Transverse colon (tissue), 4 donors: ENCODE measurements around the gene HPSE.

Experiments used
- EP300 ChIP-seq: sonication (generic); formaldehyde crosslinking; IDR thresholded peaks from one replicate; pipeline ENCODE4 v1.6.1; 2017; ENCODE audit warnings: antibody characterized with exemption, low read depth
- POLR2A ChIP-seq: fragments of 450-650 bp; IDR thresholded peaks from one replicate; pipeline ENCODE4 v1.6.1; 2016; ENCODE audit warnings: antibody characterized with exemption, mild to moderate bottlenecking, moderate library complexity
- POLR2AphosphoS5 ChIP-seq, 3 donors: sonication (generic); formaldehyde crosslinking; IDR thresholded peaks; one replicate each; pipeline ENCODE4 v1.6.1; 2016; ENCODE audit warnings: antibody characterized with exemption in 3 of 3
- TF ChIP-seq, protein P1 (sequence below), 5 experiments: fragments of 200-600 bp in 3 of 5; fragments of 450-650 bp in 2 of 5; sonication (generic) in 3 of 5; IDR thresholded peaks; 1 replicate in 2 of 5; 2 replicates in 3 of 5; pipeline ENCODE4 v1.5.1; 2016 to 2017; ENCODE audit warnings: antibody characterized with exemption in 5 of 5, inconsistent platforms in 3 of 5, mild to moderate bottlenecking in 2 of 5, moderate library complexity in 1 of 5

DNA sequence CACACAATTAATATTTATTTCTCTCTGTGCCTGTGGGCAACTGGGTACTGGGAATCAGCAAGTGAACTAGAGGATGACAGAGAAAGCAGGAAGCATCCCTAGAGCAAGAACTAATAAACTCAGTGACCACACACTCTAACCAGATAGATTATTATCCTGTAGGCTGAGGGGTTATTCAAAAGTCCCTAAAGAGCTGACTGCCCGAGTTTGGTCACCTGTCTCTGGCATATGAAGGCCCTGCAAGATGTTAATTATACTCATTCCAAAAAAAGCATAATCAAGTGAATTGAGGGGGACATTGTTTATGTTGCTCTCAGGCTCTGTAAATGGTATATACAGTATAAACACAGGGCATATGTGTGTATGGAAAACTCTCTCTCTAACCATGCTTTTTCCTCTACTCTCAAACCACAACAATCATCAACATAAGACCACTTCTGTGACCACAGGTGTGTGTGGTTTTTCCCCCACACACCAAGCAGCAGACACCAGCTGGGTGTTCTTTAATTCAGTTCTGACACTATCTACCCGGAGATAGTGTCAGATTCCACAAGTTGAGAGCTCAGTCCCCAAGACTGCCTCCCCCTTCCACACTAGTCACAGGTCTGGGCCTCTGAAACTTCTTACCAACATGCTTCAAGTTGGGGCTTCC, 6.2 kb upstream of the HPSE start:
- TF ChIP-seq POLR2A (no peak), POLR2AphosphoS5 (IDR thresholded peaks at IDR 0.05) (no peak), EP300 (no peak)
- TF ChIP-seq, protein P1, sequence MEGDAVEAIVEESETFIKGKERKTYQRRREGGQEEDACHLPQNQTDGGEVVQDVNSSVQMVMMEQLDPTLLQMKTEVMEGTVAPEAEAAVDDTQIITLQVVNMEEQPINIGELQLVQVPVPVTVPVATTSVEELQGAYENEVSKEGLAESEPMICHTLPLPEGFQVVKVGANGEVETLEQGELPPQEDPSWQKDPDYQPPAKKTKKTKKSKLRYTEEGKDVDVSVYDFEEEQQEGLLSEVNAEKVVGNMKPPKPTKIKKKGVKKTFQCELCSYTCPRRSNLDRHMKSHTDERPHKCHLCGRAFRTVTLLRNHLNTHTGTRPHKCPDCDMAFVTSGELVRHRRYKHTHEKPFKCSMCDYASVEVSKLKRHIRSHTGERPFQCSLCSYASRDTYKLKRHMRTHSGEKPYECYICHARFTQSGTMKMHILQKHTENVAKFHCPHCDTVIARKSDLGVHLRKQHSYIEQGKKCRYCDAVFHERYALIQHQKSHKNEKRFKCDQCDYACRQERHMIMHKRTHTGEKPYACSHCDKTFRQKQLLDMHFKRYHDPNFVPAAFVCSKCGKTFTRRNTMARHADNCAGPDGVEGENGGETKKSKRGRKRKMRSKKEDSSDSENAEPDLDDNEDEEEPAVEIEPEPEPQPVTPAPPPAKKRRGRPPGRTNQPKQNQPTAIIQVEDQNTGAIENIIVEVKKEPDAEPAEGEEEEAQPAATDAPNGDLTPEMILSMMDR (IDR thresholded peaks at IDR 0.05), result no peak
